Osteoblast (primary cell): ENCODE data around the gene TARBP2. TPM values are rescaled to one million over a fixed set of nuclear protein-coding genes. Genes with fewer than 3 reads are reported as not detected.

Experiments used
- DNase-seq: peaks from one replicate; pipeline ENCODE4 v3.0.0; 2011; ENCODE audit warnings: low spot score, mixed read lengths; ENCODE audit not compliant: insufficient read length; ENCODE audit errors: missing footprints
- H2AFZ ChIP-seq: 2 replicates; pipeline ENCODE4 v1.6.0; 2011; ENCODE audit warnings: mild to moderate bottlenecking, low read length
- H3K27ac ChIP-seq: 2 replicates; pipeline ENCODE4 v1.5.1; 2011; ENCODE audit warnings: mild to moderate bottlenecking, low read depth, low read length, moderate library complexity
- H3K27me3 ChIP-seq: 2 replicates; pipeline ENCODE4 v1.6.0; 2012; ENCODE audit warnings: mild to moderate bottlenecking, control low read depth, inconsistent platforms, low read length, moderate library complexity; ENCODE audit not compliant: insufficient read depth
- H3K36me3 ChIP-seq: 2 replicates; pipeline ENCODE4 v1.5.1; 2011; ENCODE audit warnings: mild to moderate bottlenecking, low read length, control low read depth, moderate library complexity; ENCODE audit not compliant: insufficient read depth
- H3K4me1 ChIP-seq: 2 replicates; pipeline ENCODE4 v1.5.1; 2011; ENCODE audit warnings: mild to moderate bottlenecking, low read length, control low read depth, moderate library complexity; ENCODE audit not compliant: insufficient read depth
- H3K4me2 ChIP-seq: 2 replicates; pipeline ENCODE4 v1.6.0; 2011; ENCODE audit warnings: mild to moderate bottlenecking, low read length; ENCODE audit not compliant: insufficient read depth
- H3K4me3 ChIP-seq: fragments of 200-600 bp; sonication (generic); 3 replicates; pipeline ENCODE4 v1.5.1; 2012; ENCODE audit warnings: mild to moderate bottlenecking, low read length, inconsistent platforms; ENCODE audit not compliant: insufficient read depth
- H3K79me2 ChIP-seq: 2 replicates; pipeline ENCODE4 v1.6.0; 2012; ENCODE audit warnings: mild to moderate bottlenecking, low read length, control low read depth, inconsistent platforms; ENCODE audit not compliant: insufficient read depth
- H3K9me3 ChIP-seq: 2 replicates; pipeline ENCODE4 v1.5.1; 2011; ENCODE audit warnings: low read depth, low read length, control low read depth
- H4K20me1 ChIP-seq: 2 replicates; pipeline ENCODE4 v1.6.0; 2012; ENCODE audit warnings: mild to moderate bottlenecking, low read length, control low read depth; ENCODE audit not compliant: insufficient read depth
- CTCF ChIP-seq: IDR thresholded peaks from 2 replicates; pipeline ENCODE4 v1.5.1; 2011; ENCODE audit warnings: mild to moderate bottlenecking, low read depth, low read length, moderate library complexity; ENCODE audit errors: extremely low read depth
- total RNA-seq: library from RNA; depleted of rRNA; stranded (reverse); fragments of >200 nt; gene quantifications from 2 replicates; pipeline ENCODE4 v1.2.3, GENCODE V29; 2012

The TARBP2 gene
- total RNA-seq, 1 donor: 35.5 TPM

GRCh38 chr12:53500142-53500775, 824 bp upstream of the TARBP2 start:
- H3K27me3 ChIP-seq: no peaks in the 10 kb centered on the region
- H3K4me1 ChIP-seq: peaks cover 63% of the 10 kb centered on the region
- no peak for DNase-seq
- peak overlapping the region; percentile 72 for H3K4me3 ChIP-seq
- H2AFZ ChIP-seq: peak overlapping the region; percentile 73
- H3K79me2 ChIP-seq: peaks cover 60% of the 10 kb centered on the region
- no peaks in the 10 kb centered on the region for H3K9me3 ChIP-seq
- H3K4me2 ChIP-seq: peak overlapping the region; percentile 88
- H4K20me1 ChIP-seq: peaks cover 3% of the 10 kb centered on the region
- H3K36me3 ChIP-seq: peaks cover 14% of the 10 kb centered on the region
- peak overlapping the region; percentile 93 for H3K27ac ChIP-seq
- TF ChIP-seq CTCF: no peak

GRCh38 chr12:53501615-53502181, 615 bp downstream of the TARBP2 start:
- peak overlapping the region; percentile 86 for H2AFZ ChIP-seq
- peak overlapping the region; percentile 72 for H3K4me3 ChIP-seq
- peak overlapping the region; percentile 93 for H3K27ac ChIP-seq
- peak overlapping the region; percentile 88 for H3K4me2 ChIP-seq
- TF ChIP-seq CTCF: no peak
- H4K20me1 ChIP-seq: peaks cover 3% of the 10 kb centered on the region
- peaks cover 48% of the 10 kb centered on the region for H3K79me2 ChIP-seq
- peaks cover 73% of the 10 kb centered on the region for H3K4me1 ChIP-seq
- H3K36me3 ChIP-seq: peaks cover 24% of the 10 kb centered on the region
- peak; percentile 47 for DNase-seq
- H3K27me3 ChIP-seq: no peaks in the 10 kb centered on the region
- H3K9me3 ChIP-seq: no peaks in the 10 kb centered on the region

GRCh38 chr12:53502331-53502730, 1.2 kb downstream of the TARBP2 start:
- Histone ChIP-seq H3K4me2 (peak overlapping the region; percentile 88), H4K20me1 (peaks cover 3% of the 10 kb centered on the region), H3K9me3 (no peaks in the 10 kb centered on the region), H3K27ac (peak overlapping the region; percentile 93), H3K27me3 (no peaks in the 10 kb centered on the region), H3K4me3 (peak overlapping the region; percentile 72), H3K36me3 (peaks cover 29% of the 10 kb centered on the region), H3K4me1 (peaks cover 77% of the 10 kb centered on the region), H2AFZ (peak overlapping the region; percentile 23), H3K79me2 (peaks cover 42% of the 10 kb centered on the region)
- TF ChIP-seq CTCF: no peak
- peak; percentile 92 for DNase-seq

GRCh38 chr12:53502983-53503728, 2.1 kb downstream of the TARBP2 start:
- DNase-seq: peak; percentile 45
- Histone ChIP-seq H4K20me1 (peaks cover 3% of the 10 kb centered on the region), H3K4me2 (peak overlapping the region; percentile 88), H3K4me3 (peak overlapping the region; percentile 38), H3K27me3 (no peaks in the 10 kb centered on the region), H3K36me3 (peaks cover 27% of the 10 kb centered on the region), H3K9me3 (no peaks in the 10 kb centered on the region), H3K4me1 (peaks cover 78% of the 10 kb centered on the region), H2AFZ (no peak overlapping the region), H3K27ac (peak overlapping the region; percentile 93), H3K79me2 (peaks cover 33% of the 10 kb centered on the region)
- TF ChIP-seq CTCF: no peak
